GM23338 (cell line): ENCODE results near the gene SLC16A13. TPM values are rescaled to one million over a fixed set of nuclear protein-coding genes. Genes with fewer than 3 reads are reported as not detected.

ENCODE experiments used
- ATAC-seq: fragments of 200-7000 bp; cut with Tn5 transposase; 3 replicates; pipeline ENCODE4 v1.9.1; 2020
- DNase-seq: peaks from one replicate; pipeline ENCODE4 v3.0.0-alpha.2; 2015; ENCODE audit warnings: low spot score
- H2AFZ ChIP-seq: fragments of 200-600 bp; sonication (generic); 2 replicates; pipeline ENCODE4 v1.8.0; 2016; ENCODE audit warnings: antibody characterized with exemption, mild to moderate bottlenecking, moderate library complexity
- H3F3A ChIP-seq: fragments of 200-600 bp; sonication (generic); replicated peaks from 2 replicates; pipeline ENCODE4 v1.8.0; 2017; ENCODE audit warnings: antibody characterized with exemption, mixed run types, low read depth
- H3K27ac ChIP-seq: fragments of 200-600 bp; sonication (generic); 2 replicates; pipeline ENCODE4 v1.6.1; 2016; ENCODE audit warnings: low read depth
- H3K27me3 ChIP-seq: fragments of 200-600 bp; sonication (generic); 2 replicates; pipeline ENCODE4 v1.8.0; 2016; ENCODE audit warnings: mild to moderate bottlenecking, mixed run types, moderate library complexity; ENCODE audit not compliant: insufficient read depth
- H3K36me3 ChIP-seq: fragments of 200-600 bp; sonication (generic); 2 replicates; pipeline ENCODE4 v1.8.0; 2016; ENCODE audit warnings: mild to moderate bottlenecking; ENCODE audit not compliant: insufficient read depth
- H3K4me1 ChIP-seq: fragments of 200-600 bp; sonication (generic); 2 replicates; pipeline ENCODE4 v1.8.0; 2016; ENCODE audit warnings: mild to moderate bottlenecking, moderate library complexity; ENCODE audit not compliant: insufficient read depth
- H3K4me2 ChIP-seq: fragments of 200-600 bp; sonication (generic); 2 replicates; pipeline ENCODE4 v1.7.1; 2017; ENCODE audit warnings: mixed run types
- H3K4me3 ChIP-seq: fragments of 200-600 bp; sonication (generic); 2 replicates; pipeline ENCODE4 v1.6.1; 2016; ENCODE audit warnings: mixed run types
- H3K79me2 ChIP-seq: fragments of 200-600 bp; sonication (generic); replicated peaks from 2 replicates; pipeline ENCODE4 v1.8.0; 2017; ENCODE audit warnings: mild to moderate bottlenecking; ENCODE audit not compliant: insufficient read depth
- H3K9me2 ChIP-seq: fragments of 200-600 bp; sonication (generic); 2 replicates; pipeline ENCODE4 v1.8.0; 2017; ENCODE audit not compliant: insufficient read depth
- H4K20me1 ChIP-seq: fragments of 200-600 bp; sonication (generic); replicated peaks from 2 replicates; pipeline ENCODE4 v1.8.0; 2017; ENCODE audit warnings: mild to moderate bottlenecking; ENCODE audit not compliant: insufficient read depth
- H3K27ac Mint-ChIP-seq: 2 replicates; pipeline ENCODE4 v1.8.0; 2020; ENCODE audit warnings: inconsistent platforms, mild to moderate bottlenecking, moderate library complexity, mixed read lengths
- H3K27me3 Mint-ChIP-seq: 3 replicates; pipeline ENCODE4 v1.8.0; 2022; ENCODE audit warnings: low read depth, mild to moderate bottlenecking, moderate library complexity, mixed read lengths, inconsistent platforms; ENCODE audit not compliant: insufficient read depth, poor library complexity
- H3K36me3 Mint-ChIP-seq: 3 replicates; pipeline ENCODE4 v1.8.0; 2021; ENCODE audit warnings: low read depth, mild to moderate bottlenecking, inconsistent platforms, moderate library complexity, mixed read lengths
- H3K4me1 Mint-ChIP-seq: 3 replicates; pipeline ENCODE4 v1.8.0; 2020; ENCODE audit warnings: mild to moderate bottlenecking, inconsistent platforms, mixed read lengths
- H3K4me3 Mint-ChIP-seq: 3 replicates; pipeline ENCODE4 v1.8.0; 2021; ENCODE audit warnings: moderate library complexity, mild to moderate bottlenecking, inconsistent platforms, mixed read lengths
- H3K9me3 Mint-ChIP-seq: 3 replicates; pipeline ENCODE4 v1.8.0; 2020; ENCODE audit warnings: moderate library complexity, mild to moderate bottlenecking, inconsistent platforms, mixed read lengths
- CREB1 ChIP-seq: fragments of 250-450 bp; sonication (Bioruptor Pico); IDR thresholded peaks from 2 replicates; pipeline ENCODE4 v1.5.0; 2020; ENCODE audit warnings: low read depth, mild to moderate bottlenecking, moderate library complexity
- EZH2 ChIP-seq: fragments of 200-600 bp; sonication (generic); IDR thresholded peaks from one replicate; pipeline ENCODE4 v1.8.0; 2017; ENCODE audit warnings: antibody characterized with exemption, mild to moderate bottlenecking, low read depth; ENCODE audit not compliant: unreplicated experiment
- EZH2phosphoT487 ChIP-seq: fragments of 200-600 bp; sonication (generic); IDR thresholded peaks from one replicate; pipeline ENCODE4 v1.8.1; 2018; ENCODE audit warnings: antibody characterized with exemption; ENCODE audit not compliant: unreplicated experiment
- JUNB ChIP-seq: IDR thresholded peaks from one replicate; pipeline ENCODE4 v1.6.1; 2016; ENCODE audit warnings: antibody characterized with exemption; ENCODE audit not compliant: unreplicated experiment
- NANOG ChIP-seq: IDR thresholded peaks from 2 replicates; pipeline ENCODE4 v1.6.1; 2016; ENCODE audit warnings: antibody characterized with exemption, borderline replicate concordance
- POLR2AphosphoS5 ChIP-seq: IDR thresholded peaks from 2 replicates; pipeline ENCODE4 v1.6.1; 2016; ENCODE audit warnings: antibody characterized with exemption, low read depth
- STAT1 ChIP-seq: IDR thresholded peaks from one replicate; pipeline ENCODE4 v1.6.1; 2016; ENCODE audit warnings: antibody characterized with exemption; ENCODE audit not compliant: unreplicated experiment
- ZNF114 ChIP-seq: fragments of 250-450 bp; sonication (Bioruptor Pico); IDR thresholded peaks from 2 replicates; pipeline ENCODE4 v1.5.0; 2020; ENCODE audit warnings: mild to moderate bottlenecking, moderate library complexity
- ZNF331 ChIP-seq: fragments of 250-450 bp; sonication (Bioruptor Pico); IDR thresholded peaks from 2 replicates; pipeline ENCODE4 v1.5.0; 2020; ENCODE audit warnings: low read depth, mild to moderate bottlenecking, moderate library complexity
- polyA plus RNA-seq: library from polyadenylated mRNA; unstranded; fragments of >200 nt; fragmentation: Nextera tagmentation; extraction: Ambion mirVana; gene quantifications from 2 replicates; pipeline ENCODE4 v1.2.1, GENCODE V29; 2016
- total RNA-seq: library from RNA; depleted of rRNA; stranded (reverse); fragments of >200 nt; shearing (Covaris generic); gene quantifications from 2 replicates; pipeline ENCODE4 v1.2.3, GENCODE V29; 2014
- TF ChIP-seq, protein P1 (sequence below): IDR thresholded peaks from 2 replicates; pipeline ENCODE4 v1.6.1; 2016; ENCODE audit warnings: antibody characterized with exemption
- TF ChIP-seq, protein P2 (sequence below), 2 experiments: fragments of 200-600 bp in 1 of 2; sonication (generic) in 1 of 2; conservative IDR thresholded peaks; 2 replicates each; pipeline versions ENCODE4 v1.5.1 to v1.6.1; 2016 to 2017; ENCODE audit warnings: antibody characterized with exemption in 2 of 2, low read depth in 2 of 2, mild to moderate bottlenecking in 2 of 2, moderate library complexity in 1 of 2
- TF ChIP-seq, protein P3 (sequence below): fragments of 250-450 bp; sonication (Bioruptor Pico); IDR thresholded peaks from 2 replicates; pipeline ENCODE4 v1.5.0; 2020; ENCODE audit warnings: mild to moderate bottlenecking, moderate library complexity
- TF ChIP-seq, protein P4 (sequence below): IDR thresholded peaks from one replicate; pipeline ENCODE4 v1.6.1; 2018; ENCODE audit warnings: antibody characterized with exemption; ENCODE audit not compliant: unreplicated experiment

Gene SLC16A13
- total and polyA plus RNA-seq, 2 experiments from 2014 or later: 2.2 to 4.7 TPM

DNA sequence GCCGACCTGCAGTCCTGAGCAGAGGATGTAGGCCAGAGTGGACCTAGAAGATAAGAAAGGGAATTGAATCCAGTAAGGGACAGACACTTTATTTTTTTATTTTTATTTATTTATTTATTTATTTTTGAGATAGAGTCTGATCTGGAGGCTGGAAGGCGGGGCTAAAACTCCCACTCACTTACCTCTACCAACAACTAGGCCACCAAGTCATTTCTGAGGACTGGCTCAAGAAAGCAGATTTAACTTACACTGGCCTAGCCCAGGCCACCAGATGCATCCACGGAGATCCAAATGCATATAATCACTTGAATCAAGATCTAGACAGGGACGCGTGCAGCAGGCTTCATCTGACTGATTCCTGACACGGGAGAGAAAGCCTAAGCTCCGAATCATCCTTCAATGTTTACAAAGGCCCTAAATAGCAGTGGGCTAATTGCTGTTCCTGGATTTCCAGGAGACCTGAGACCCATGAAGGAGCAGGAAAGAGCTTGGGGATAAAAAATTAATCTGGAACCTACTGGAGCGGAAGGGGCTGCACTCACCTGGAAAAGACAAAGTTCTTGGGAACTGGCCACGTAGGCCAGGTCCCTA is 41.1 kb upstream of the SLC16A13 start:
- H3K4me3 ChIP-seq: peak overlapping the region; percentile 78
- no peaks in the 10 kb centered on the region for H3K79me2 ChIP-seq
- H3F3A ChIP-seq: no peaks in the 10 kb centered on the region
- H2AFZ ChIP-seq: no peak overlapping the region
- no peaks in the 10 kb centered on the region for H3K9me3 Mint-ChIP-seq
- peak overlapping the region; percentile 84 for H3K4me3 Mint-ChIP-seq
- no peak overlapping the region for H3K27ac Mint-ChIP-seq
- DNase-seq: no peak
- peaks cover 69% of the 10 kb centered on the region for H3K27me3 ChIP-seq
- peaks cover 10% of the 10 kb centered on the region for H3K36me3 Mint-ChIP-seq
- H3K4me1 ChIP-seq: no peaks in the 10 kb centered on the region; the same call in 1 of the 2 replicates
- peaks cover 32% of the 10 kb centered on the region for H3K27me3 Mint-ChIP-seq
- H3K9me2 ChIP-seq: no peaks in the 10 kb centered on the region
- no peak for ATAC-seq
- TF ChIP-seq, protein P1, sequence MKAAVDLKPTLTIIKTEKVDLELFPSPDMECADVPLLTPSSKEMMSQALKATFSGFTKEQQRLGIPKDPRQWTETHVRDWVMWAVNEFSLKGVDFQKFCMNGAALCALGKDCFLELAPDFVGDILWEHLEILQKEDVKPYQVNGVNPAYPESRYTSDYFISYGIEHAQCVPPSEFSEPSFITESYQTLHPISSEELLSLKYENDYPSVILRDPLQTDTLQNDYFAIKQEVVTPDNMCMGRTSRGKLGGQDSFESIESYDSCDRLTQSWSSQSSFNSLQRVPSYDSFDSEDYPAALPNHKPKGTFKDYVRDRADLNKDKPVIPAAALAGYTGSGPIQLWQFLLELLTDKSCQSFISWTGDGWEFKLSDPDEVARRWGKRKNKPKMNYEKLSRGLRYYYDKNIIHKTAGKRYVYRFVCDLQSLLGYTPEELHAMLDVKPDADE: no peak
- TF ChIP-seq POLR2AphosphoS5 (no peak), EZH2phosphoT487 (no peak), CREB1 (no peak), ZNF114 (no peak), STAT1 (no peak), NANOG (no peak), JUNB (no peak), ZNF331 (CRISPR knock-in tag) (no peak), EZH2 (no peak)
- TF ChIP-seq, protein P2, sequence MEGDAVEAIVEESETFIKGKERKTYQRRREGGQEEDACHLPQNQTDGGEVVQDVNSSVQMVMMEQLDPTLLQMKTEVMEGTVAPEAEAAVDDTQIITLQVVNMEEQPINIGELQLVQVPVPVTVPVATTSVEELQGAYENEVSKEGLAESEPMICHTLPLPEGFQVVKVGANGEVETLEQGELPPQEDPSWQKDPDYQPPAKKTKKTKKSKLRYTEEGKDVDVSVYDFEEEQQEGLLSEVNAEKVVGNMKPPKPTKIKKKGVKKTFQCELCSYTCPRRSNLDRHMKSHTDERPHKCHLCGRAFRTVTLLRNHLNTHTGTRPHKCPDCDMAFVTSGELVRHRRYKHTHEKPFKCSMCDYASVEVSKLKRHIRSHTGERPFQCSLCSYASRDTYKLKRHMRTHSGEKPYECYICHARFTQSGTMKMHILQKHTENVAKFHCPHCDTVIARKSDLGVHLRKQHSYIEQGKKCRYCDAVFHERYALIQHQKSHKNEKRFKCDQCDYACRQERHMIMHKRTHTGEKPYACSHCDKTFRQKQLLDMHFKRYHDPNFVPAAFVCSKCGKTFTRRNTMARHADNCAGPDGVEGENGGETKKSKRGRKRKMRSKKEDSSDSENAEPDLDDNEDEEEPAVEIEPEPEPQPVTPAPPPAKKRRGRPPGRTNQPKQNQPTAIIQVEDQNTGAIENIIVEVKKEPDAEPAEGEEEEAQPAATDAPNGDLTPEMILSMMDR (conservative IDR thresholded peaks at IDR 0.05; ENCODE audit: low read depth in 2 of 2): no peak
- TF ChIP-seq, protein P3, sequence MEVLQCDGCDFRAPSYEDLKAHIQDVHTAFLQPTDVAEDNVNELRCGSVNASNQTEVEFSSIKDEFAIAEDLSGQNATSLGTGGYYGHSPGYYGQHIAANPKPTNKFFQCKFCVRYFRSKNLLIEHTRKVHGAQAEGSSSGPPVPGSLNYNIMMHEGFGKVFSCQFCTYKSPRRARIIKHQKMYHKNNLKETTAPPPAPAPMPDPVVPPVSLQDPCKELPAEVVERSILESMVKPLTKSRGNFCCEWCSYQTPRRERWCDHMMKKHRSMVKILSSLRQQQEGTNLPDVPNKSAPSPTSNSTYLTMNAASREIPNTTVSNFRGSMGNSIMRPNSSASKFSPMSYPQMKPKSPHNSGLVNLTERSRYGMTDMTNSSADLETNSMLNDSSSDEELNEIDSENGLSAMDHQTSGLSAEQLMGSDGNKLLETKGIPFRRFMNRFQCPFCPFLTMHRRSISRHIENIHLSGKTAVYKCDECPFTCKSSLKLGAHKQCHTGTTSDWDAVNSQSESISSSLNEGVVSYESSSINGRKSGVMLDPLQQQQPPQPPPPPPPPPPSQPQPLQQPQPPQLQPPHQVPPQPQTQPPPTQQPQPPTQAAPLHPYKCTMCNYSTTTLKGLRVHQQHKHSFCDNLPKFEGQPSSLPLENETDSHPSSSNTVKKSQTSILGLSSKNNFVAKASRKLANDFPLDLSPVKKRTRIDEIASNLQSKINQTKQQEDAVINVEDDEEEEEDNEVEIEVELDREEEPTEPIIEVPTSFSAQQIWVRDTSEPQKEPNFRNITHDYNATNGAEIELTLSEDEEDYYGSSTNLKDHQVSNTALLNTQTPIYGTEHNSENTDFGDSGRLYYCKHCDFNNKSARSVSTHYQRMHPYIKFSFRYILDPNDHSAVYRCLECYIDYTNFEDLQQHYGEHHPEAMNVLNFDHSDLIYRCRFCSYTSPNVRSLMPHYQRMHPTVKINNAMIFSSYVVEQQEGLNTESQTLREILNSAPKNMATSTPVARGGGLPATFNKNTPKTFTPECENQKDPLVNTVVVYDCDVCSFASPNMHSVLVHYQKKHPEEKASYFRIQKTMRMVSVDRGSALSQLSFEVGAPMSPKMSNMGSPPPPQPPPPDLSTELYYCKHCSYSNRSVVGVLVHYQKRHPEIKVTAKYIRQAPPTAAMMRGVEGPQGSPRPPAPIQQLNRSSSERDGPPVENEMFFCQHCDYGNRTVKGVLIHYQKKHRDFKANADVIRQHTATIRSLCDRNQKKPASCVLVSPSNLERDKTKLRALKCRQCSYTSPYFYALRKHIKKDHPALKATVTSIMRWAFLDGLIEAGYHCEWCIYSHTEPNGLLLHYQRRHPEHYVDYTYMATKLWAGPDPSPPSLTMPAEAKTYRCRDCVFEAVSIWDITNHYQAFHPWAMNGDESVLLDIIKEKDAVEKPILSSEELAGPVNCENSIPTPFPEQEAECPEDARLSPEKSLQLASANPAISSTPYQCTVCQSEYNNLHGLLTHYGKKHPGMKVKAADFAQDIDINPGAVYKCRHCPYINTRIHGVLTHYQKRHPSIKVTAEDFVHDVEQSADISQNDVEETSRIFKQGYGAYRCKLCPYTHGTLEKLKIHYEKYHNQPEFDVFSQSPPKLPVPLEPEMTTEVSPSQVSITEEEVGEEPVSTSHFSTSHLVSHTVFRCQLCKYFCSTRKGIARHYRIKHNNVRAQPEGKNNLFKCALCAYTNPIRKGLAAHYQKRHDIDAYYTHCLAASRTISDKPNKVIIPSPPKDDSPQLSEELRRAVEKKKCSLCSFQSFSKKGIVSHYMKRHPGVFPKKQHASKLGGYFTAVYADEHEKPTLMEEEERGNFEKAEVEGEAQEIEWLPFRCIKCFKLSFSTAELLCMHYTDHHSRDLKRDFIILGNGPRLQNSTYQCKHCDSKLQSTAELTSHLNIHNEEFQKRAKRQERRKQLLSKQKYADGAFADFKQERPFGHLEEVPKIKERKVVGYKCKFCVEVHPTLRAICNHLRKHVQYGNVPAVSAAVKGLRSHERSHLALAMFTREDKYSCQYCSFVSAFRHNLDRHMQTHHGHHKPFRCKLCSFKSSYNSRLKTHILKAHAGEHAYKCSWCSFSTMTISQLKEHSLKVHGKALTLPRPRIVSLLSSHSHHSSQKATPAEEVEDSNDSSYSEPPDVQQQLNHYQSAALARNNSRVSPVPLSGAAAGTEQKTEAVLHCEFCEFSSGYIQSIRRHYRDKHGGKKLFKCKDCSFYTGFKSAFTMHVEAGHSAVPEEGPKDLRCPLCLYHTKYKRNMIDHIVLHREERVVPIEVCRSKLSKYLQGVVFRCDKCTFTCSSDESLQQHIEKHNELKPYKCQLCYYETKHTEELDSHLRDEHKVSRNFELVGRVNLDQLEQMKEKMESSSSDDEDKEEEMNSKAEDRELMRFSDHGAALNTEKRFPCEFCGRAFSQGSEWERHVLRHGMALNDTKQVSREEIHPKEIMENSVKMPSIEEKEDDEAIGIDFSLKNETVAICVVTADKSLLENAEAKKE (CRISPR knock-in tag): no peak
- TF ChIP-seq, protein P4, sequence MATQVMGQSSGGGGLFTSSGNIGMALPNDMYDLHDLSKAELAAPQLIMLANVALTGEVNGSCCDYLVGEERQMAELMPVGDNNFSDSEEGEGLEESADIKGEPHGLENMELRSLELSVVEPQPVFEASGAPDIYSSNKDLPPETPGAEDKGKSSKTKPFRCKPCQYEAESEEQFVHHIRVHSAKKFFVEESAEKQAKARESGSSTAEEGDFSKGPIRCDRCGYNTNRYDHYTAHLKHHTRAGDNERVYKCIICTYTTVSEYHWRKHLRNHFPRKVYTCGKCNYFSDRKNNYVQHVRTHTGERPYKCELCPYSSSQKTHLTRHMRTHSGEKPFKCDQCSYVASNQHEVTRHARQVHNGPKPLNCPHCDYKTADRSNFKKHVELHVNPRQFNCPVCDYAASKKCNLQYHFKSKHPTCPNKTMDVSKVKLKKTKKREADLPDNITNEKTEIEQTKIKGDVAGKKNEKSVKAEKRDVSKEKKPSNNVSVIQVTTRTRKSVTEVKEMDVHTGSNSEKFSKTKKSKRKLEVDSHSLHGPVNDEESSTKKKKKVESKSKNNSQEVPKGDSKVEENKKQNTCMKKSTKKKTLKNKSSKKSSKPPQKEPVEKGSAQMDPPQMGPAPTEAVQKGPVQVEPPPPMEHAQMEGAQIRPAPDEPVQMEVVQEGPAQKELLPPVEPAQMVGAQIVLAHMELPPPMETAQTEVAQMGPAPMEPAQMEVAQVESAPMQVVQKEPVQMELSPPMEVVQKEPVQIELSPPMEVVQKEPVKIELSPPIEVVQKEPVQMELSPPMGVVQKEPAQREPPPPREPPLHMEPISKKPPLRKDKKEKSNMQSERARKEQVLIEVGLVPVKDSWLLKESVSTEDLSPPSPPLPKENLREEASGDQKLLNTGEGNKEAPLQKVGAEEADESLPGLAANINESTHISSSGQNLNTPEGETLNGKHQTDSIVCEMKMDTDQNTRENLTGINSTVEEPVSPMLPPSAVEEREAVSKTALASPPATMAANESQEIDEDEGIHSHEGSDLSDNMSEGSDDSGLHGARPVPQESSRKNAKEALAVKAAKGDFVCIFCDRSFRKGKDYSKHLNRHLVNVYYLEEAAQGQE: no peak
- peak overlapping the region; percentile 96 for H3K4me2 ChIP-seq
- no peaks in the 10 kb centered on the region for H3K36me3 ChIP-seq
- H3K27ac ChIP-seq: no peak overlapping the region
- H3K4me1 Mint-ChIP-seq: peaks cover 4% of the 10 kb centered on the region
- no peaks in the 10 kb centered on the region; the same call in 1 of the 2 replicates for H4K20me1 ChIP-seq
